Endodermal cell (in vitro differentiated cells): ENCODE measurements around the gene SH3D19. TPM values are rescaled to one million over a fixed set of nuclear protein-coding genes. Genes with fewer than 3 reads are reported as not detected.

Source experiments
- DNase-seq: peaks from one replicate; pipeline ENCODE4 v3.0.0-alpha.2; 2017
- H3K27ac ChIP-seq: 2 replicates; pipeline ENCODE4 v1.5.1; 2013; ENCODE audit warnings: mild to moderate bottlenecking, low read depth, low read length, moderate library complexity
- H3K27me3 ChIP-seq: 2 replicates; pipeline ENCODE4 v1.6.1; 2013; ENCODE audit warnings: mild to moderate bottlenecking, low read length, moderate library complexity; ENCODE audit not compliant: insufficient read depth, control insufficient read depth, poor library complexity, severe bottlenecking
- H3K36me3 ChIP-seq: 2 replicates; pipeline ENCODE4 v1.7.0; 2013; ENCODE audit warnings: mild to moderate bottlenecking, low read length, moderate library complexity; ENCODE audit not compliant: control insufficient read depth, insufficient read depth
- H3K4me1 ChIP-seq: one replicate; pipeline ENCODE4 v1.7.0; 2013; ENCODE audit warnings: low read length; ENCODE audit not compliant: control insufficient read depth, insufficient read depth
- H3K4me3 ChIP-seq: 2 replicates; pipeline ENCODE4 v1.5.1; 2013; ENCODE audit warnings: mild to moderate bottlenecking, low read length, moderate library complexity
- H3K9ac ChIP-seq: 2 replicates; pipeline ENCODE4 v1.6.1; 2013; ENCODE audit warnings: mild to moderate bottlenecking, low read length, moderate library complexity; ENCODE audit not compliant: poor library complexity, severe bottlenecking; ENCODE audit errors: extremely low read depth
- H3K9me3 ChIP-seq: 2 replicates; pipeline ENCODE4 v1.6.1; 2013; ENCODE audit warnings: mild to moderate bottlenecking, low read length, moderate library complexity; ENCODE audit not compliant: control insufficient read depth
- H3K27ac Mint-ChIP-seq: 2 replicates; pipeline ENCODE4 v1.8.0; 2020; ENCODE audit warnings: mixed read lengths
- H3K27me3 Mint-ChIP-seq: 2 replicates; pipeline ENCODE4 v1.8.0; 2021; ENCODE audit warnings: mild to moderate bottlenecking, mixed read lengths; ENCODE audit not compliant: insufficient read depth
- H3K36me3 Mint-ChIP-seq: 2 replicates; pipeline ENCODE4 v1.8.0; 2020; ENCODE audit warnings: low read depth, mixed read lengths
- H3K4me1 Mint-ChIP-seq: 2 replicates; pipeline ENCODE4 v1.8.0; 2020; ENCODE audit warnings: mixed read lengths
- H3K4me3 Mint-ChIP-seq: 2 replicates; pipeline ENCODE4 v1.8.0; 2020; ENCODE audit warnings: mild to moderate bottlenecking, moderate library complexity, mixed read lengths
- H3K9me3 Mint-ChIP-seq: 2 replicates; pipeline ENCODE4 v1.8.0; 2020; ENCODE audit warnings: mild to moderate bottlenecking, mixed read lengths
- WGBS, 2 experiments: methylation state at CpG; one replicate each; pipeline versions ENCODE4 v1.1.5 to v1.1.7; 2013; ENCODE audit warnings: missing lambda C conversion rate in 2 of 2, mixed read lengths in 1 of 2; ENCODE audit not compliant: insufficient coverage in 1 of 2, insufficient read length in 1 of 2; 5-methylcytosine and 5-hydroxymethylcytosine counted together
- total RNA-seq, 2 donors: library from RNA; stranded (reverse); fragmentation: NEBNext Ultra II Directional in 1 of 2; extraction: Animal tissue kit (Norgen Biotek cat#: 25700) in 1 of 2; gene quantifications; 2 replicates in 1 of 2; 3 replicates in 1 of 2; pipeline ENCODE4 v1.2.1, GENCODE V29; 2021
- TF ChIP-seq, protein P1 (sequence below): fragments of 200-600 bp; sonication (generic); conservative IDR thresholded peaks from 2 replicates; pipeline ENCODE4 v1.5.0; 2021; ENCODE audit warnings: antibody characterized with exemption, mild to moderate bottlenecking

The SH3D19 gene
- total RNA-seq, 2 donors from 2014 or later: 48.8 to 55.6 TPM

GRCh38 chr4:151313306-151314009, 11.9 kb downstream of the SH3D19 start:
- no peak overlapping the region for H3K4me3 ChIP-seq
- no peaks in the 10 kb centered on the region for H3K9me3 Mint-ChIP-seq
- no peak overlapping the region for H3K4me3 Mint-ChIP-seq
- TF ChIP-seq, protein P1, sequence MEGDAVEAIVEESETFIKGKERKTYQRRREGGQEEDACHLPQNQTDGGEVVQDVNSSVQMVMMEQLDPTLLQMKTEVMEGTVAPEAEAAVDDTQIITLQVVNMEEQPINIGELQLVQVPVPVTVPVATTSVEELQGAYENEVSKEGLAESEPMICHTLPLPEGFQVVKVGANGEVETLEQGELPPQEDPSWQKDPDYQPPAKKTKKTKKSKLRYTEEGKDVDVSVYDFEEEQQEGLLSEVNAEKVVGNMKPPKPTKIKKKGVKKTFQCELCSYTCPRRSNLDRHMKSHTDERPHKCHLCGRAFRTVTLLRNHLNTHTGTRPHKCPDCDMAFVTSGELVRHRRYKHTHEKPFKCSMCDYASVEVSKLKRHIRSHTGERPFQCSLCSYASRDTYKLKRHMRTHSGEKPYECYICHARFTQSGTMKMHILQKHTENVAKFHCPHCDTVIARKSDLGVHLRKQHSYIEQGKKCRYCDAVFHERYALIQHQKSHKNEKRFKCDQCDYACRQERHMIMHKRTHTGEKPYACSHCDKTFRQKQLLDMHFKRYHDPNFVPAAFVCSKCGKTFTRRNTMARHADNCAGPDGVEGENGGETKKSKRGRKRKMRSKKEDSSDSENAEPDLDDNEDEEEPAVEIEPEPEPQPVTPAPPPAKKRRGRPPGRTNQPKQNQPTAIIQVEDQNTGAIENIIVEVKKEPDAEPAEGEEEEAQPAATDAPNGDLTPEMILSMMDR: no peak
- no peaks in the 10 kb centered on the region for H3K27me3 Mint-ChIP-seq
- H3K27ac Mint-ChIP-seq: peak overlapping the region; percentile 34
- no peak overlapping the region for H3K27ac ChIP-seq
- DNase-seq: no peak
- WGBS, 2 experiments: 88 to 100% methylated on average over 2 to 6 of the region's 6 CpGs
- H3K4me1 Mint-ChIP-seq: peaks cover 29% of the 10 kb centered on the region
- no peaks in the 10 kb centered on the region for H3K9me3 ChIP-seq
- H3K27me3 ChIP-seq: no peaks in the 10 kb centered on the region
- peaks cover 9% of the 10 kb centered on the region for H3K4me1 ChIP-seq
- H3K36me3 ChIP-seq: peaks cover 13% of the 10 kb centered on the region
- H3K9ac ChIP-seq: no peak overlapping the region
- peaks cover 15% of the 10 kb centered on the region for H3K36me3 Mint-ChIP-seq

- Mint-ChIP-seq H3K4me1 (peaks cover 19% of the 10 kb centered on the region), H3K27ac (no peak overlapping the region), H3K36me3 (peaks cover 20% of the 10 kb centered on the region), H3K27me3 (no peaks in the 10 kb centered on the region), H3K4me3 (no peak overlapping the region), H3K9me3 (no peaks in the 10 kb centered on the region)
- WGBS, 2 experiments: 97 to 100% methylated on average over 1 to 5 of the region's 5 CpGs
- Histone ChIP-seq H3K4me3 (no peak overlapping the region), H3K9me3 (no peaks in the 10 kb centered on the region), H3K27me3 (no peaks in the 10 kb centered on the region), H3K4me1 (peaks cover 9% of the 10 kb centered on the region), H3K9ac (no peak overlapping the region), H3K27ac (no peak overlapping the region), H3K36me3 (peaks cover 13% of the 10 kb centered on the region)
- TF ChIP-seq, protein P1: no peak
- DNase-seq: no peak
These were observed 15.2 kb downstream of the SH3D19 start for GRCh38 chr4:151310124-151310728.

DNA sequence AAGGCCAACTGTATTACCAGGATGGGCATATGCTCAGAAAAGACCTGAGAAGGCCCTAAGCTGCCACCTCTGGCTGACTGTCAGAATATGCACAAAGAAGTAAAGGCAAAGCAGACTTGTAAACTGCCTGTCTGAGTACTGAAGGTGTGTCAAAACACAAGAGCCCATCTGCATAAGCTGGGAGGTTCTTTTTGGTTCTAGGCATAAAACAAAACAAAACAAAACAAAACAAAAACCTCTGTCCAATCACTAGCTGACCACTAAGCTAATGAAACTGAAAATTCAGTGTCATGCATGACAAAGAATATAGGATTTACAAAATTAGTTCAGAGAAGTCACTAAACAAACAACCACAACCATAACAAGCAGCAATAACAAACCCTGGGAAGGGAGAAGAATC, 20.6 kb downstream of the SH3D19 start:
- H3K27me3 ChIP-seq: no peaks in the 10 kb centered on the region
- H3K9ac ChIP-seq: no peak overlapping the region
- Mint-ChIP-seq H3K4me3 (no peak overlapping the region), H3K27ac (no peak overlapping the region), H3K27me3 (no peaks in the 10 kb centered on the region), H3K9me3 (no peaks in the 10 kb centered on the region), H3K4me1 (peaks cover 14% of the 10 kb centered on the region), H3K36me3 (peaks cover 26% of the 10 kb centered on the region)
- H3K9me3 ChIP-seq: no peaks in the 10 kb centered on the region
- H3K4me1 ChIP-seq: no peaks in the 10 kb centered on the region
- peaks cover 2% of the 10 kb centered on the region for H3K36me3 ChIP-seq
- TF ChIP-seq, protein P1: no peak
- H3K27ac ChIP-seq: no peak overlapping the region
- H3K4me3 ChIP-seq: no peak overlapping the region
- DNase-seq: peak; percentile 64
